HG03060 (cell line): Measurements from ENCODE around the gene ROR1.

Experiments
- ATAC-seq: cut with Tn5 transposase; IDR thresholded peaks from one replicate; pipeline ENCODE4 v1.9.1; 2021; ENCODE audit warnings: low read depth, moderate number of reproducible peaks; ENCODE audit not compliant: unreplicated experiment

Gene ROR1

DNA sequence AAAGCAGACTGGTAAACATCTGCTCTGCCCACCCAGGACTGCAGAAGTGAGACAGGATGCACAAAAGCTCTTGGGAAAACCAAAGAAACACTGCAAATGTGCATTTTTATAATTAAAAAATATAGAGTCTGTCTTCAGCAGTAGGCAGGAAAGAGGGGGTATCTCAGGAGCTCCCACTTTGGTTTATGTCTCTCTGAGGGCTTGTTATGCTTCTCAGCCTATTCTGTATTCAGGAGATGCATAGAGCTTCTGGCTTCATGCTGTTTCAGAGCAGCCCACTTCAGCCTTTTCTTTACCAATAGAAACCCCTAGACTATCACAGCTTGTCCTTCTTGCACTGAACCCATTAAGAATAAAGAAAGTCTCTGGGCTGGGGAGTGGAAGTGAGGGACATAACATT, 148.0 kb downstream of the ROR1 start:
- no peak for ATAC-seq

DNA sequence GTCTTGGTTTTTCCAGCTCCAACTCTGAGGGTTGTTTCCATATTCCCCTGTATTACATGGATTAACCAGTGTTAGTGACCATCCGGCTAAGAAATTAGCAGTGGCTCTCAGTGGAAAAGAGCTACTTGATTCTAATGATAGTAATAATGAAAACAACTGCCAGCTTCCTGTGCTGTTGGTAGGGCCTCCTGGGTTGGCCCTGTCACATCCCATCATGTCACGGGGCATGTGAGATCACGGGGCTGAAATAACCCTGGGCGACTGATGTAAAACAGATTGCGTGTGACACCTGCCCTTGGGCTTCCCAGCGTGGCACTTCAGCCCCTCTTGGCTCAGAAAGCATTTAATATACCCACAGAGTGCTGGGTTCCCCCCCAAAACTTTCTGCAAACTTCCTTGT, 149.0 kb downstream of the ROR1 start:
- ATAC-seq, result no peak

DNA sequence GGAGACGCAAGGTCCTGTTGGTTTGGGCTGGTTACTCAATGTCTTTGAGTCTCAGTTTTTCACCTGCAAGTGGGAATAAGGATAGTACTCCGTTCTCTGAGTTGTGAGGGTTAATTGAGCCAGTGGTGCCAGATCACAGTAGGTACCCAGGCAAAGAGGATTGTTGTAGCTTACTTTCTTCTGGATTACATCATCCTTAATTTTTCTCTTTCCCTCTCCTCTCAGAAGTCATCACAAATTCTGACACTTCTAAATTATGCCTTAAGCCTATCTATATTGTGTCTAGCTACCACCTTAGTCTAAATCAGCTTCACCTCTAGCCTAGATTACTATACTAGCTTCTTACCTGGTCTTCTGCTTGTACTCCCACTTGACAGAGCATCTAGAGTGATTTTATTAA, 149.5 kb downstream of the ROR1 start:
- no peak for ATAC-seq

DNA sequence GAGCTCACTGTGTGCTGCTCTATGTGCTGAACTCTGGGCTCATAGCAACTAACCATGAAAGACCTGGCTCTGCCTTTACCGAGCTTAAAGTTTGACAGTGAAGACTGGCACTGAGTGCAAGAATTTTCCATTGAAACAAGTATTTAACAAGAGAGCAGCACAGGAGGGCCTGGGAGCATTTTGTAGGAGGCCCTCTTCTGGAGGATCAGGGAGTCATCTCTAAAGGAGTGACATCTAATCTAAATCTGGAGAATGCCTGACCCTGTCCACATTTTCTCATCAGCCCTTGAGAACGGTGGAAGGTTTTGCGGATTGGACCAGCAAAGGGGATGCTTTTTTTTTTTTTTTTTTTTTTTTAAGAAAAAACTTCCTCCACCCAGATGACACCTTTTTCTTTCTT, 150.8 kb downstream of the ROR1 start:
- no peak for ATAC-seq

DNA sequence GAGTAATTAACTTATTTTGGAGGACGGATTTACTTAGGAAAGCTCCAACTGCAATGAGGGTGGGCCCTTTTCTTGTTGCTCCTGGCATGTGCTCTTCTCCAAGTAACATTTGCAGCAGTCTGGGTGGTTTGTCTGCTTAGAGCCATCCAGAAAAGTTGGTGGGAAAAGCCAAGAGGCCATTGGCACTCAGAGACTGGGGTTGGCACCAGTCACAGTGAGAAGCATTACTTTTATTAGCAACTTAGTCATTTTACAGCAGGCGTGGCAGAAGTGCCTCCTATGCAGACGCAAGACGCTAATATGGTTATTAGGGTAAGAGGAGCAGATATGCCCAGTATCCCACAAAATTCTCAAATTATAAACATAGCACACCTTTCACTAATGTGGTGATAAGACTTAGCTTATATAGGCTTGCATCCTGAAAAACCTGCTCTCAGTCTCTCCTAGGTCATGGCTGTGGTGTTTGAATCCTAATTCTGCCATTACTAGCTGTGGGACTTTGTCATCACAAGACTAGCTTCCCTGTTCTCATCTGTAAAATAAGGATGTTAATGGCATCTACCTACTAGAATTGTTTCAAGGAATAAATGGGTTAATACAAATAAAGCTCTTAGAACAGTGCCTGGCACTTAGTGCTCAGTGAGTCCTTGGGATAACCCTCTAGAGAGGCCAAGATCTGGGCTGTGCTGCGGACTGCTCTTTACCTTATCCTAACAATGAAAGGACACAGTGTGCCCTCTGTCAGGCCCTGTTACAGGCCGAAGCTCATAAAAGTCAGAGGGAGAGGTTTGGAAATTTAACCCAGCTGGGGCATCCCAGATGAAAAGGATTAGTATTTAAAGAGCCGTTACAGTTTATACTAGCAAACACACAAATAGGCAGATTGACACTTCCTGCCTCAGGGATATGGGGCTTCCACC, 154.6 kb downstream of the ROR1 start:
- ATAC-seq, result no peak

DNA sequence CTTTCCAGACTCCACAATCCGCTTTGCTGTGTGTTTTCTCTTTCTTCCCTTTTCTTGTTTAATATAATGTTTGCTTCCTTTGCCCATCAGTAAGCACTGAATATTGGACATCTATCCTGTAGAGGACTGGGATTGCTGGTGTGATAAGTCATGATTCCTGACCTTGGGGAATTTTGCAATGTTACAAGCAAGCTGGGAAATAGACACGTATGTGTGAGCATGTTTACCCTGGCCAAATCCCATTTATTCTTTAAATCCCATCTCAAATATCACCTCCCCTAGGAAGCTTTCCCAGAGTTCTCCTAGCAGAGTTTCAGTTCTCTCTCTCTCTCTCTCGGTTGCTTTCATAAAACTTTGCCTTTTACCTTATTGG, 155.3 kb downstream of the ROR1 start:
- ATAC-seq, result no peak

DNA sequence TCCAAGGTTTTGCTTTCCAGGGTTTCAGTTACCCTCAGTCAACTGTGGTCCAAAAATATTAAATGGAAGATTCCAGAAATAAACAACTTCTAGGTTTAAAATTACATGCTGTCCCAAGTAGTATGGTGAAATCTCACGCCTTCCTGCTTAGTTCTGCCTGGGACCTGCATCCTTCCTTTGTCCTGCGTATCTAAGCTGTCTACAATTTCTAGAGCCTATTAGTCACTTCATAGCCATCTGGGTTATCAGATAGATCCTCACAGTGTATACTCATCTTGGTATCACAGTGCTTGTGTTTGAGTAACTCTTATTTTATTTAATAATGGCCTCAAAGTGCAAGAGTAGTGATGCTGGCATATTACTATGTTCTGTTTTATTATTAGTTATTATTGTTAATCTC, 157.7 kb downstream of the ROR1 start:
- ATAC-seq, result no peak

DNA sequence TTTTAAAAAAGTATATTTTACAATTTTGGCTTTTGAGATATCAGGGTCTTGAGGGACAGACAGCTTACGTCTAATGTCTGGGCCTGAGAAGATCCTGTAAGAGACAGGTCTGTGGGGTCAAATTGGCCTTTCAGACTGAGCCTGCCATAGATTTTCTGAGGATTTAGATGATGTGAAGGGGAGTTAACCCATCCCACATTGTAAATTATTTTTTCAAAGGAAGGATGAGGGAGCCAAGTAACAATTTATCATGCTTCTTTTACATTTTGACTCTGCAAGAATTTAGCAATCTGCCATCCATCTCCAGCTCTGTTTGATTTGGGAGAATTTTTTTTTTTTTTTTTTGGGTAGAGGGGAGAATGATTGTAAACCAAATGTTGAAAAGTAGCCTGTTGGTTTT, 160.9 kb downstream of the ROR1 start:
- no peak for ATAC-seq

DNA sequence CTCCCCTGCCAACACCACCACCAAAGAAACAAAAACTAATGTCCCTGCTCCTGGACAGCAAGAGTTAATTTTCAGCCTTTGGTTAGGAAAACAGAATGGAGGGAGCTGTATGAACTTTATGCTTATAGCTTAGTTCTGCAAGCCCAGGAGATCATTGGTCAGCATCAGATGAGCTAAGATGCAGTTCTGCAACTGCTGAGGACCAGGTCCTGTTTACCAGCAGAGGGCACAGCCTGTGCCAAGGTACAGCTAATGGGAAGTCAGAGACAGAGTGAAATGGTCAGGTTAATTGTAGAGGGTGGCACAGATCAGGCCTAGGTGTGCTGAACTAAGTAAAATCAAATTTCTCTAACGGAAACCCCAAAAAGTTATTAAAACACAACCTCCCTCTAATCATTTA, 161.3 kb downstream of the ROR1 start:
- no peak for ATAC-seq

DNA sequence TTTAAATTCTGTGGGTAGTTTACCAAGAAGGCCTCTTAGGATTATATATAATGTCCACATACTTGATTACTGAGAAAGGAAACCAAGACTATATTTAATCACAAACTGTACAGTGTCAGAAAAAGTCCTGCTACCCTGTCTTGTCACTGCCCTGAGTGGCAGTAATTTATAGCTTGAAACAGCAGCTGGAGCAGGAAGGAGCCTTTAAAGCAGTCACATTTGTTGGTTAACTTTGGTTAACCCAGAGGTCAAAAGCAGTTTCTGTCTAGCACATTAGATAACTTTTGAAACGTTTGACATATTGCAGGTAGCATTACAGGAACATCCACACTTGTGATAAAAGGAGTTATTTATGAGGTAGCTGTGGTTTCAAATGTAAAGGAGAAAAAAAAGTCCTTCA, 161.7 kb downstream of the ROR1 start:
- no peak for ATAC-seq

DNA sequence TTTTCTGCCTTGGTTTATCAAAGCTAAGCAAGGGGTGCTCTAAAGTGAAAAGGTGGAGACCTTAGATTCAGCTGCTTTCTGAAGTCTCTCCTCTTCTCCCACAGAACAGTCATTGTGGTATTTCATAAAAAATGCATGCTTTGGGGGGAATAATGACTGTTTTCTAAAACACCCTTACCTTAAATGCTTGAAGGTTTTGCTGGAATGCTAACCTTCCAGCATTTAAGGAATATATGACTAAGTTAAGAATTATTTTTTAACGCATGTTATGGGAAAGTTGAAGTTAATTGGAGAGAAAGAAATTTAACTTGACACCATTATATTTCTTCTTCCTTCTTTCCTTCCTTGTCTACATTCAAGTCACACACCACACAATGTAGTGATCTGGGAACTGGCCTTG, 162.5 kb downstream of the ROR1 start:
- no peak for ATAC-seq

DNA sequence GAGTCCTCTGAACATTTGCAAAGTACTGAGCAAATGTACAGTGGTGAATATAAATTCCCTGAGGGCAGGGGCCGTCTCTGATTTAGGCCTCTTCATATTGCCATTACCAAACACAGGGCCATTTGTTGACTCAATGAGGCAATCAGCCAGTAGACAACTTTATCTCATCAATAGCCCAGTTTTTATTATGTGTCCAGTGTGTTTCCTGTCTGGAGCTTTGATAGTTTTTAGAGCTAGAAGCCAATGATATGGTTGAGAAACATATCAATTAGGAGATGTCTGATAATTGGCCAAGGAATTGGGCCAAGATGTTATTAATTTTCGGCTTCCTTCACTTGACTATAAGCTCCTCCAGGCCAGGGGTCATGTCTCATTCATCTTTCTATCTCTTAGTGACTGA, 163.0 kb downstream of the ROR1 start:
- no peak for ATAC-seq

DNA sequence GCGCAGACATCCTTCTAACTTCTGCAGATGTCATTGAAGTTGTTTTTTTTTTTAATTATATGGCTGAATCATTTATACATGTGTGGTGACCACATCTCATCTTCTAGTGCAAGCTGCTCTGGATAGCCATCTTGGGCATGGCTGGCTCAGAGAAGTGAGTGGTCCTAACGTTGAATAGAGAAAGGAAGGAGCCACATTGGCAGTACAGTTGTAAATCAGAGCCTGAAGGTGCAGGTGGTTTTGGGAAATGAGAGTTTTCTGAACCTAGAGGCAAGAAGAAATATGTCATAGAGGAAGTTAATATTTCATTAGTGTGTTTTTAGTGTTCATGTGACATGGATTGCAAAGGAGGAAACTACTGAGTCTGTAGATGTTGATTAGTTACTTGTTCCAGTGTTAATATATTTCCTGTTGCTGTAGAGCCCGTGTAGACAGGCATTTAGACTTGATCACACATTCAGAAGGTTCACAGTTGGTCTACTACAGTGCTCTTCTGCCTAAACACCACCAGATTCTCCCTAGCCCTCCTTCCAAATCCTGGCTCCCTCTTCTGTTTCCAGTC, 163.7 kb downstream of the ROR1 start:
- no peak for ATAC-seq

DNA sequence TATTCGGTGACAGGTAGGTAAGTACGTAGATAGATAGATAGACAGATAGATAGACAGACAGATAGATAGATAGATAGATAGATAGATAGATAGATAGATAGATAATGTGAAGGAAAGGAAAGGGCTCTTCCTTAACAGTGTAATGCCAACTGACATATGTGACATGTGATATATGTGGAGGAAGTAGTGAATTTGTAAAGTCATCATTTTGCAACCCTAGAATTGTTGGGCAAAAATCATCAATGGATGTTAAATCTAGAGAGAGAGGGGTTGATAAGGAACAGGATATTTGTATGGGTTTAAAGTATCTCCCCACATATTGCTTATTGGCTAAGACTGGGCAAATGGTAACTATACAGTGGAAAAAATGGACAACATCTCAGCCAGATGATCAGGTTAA, 166.6 kb downstream of the ROR1 start:
- ATAC-seq, result no peak

DNA sequence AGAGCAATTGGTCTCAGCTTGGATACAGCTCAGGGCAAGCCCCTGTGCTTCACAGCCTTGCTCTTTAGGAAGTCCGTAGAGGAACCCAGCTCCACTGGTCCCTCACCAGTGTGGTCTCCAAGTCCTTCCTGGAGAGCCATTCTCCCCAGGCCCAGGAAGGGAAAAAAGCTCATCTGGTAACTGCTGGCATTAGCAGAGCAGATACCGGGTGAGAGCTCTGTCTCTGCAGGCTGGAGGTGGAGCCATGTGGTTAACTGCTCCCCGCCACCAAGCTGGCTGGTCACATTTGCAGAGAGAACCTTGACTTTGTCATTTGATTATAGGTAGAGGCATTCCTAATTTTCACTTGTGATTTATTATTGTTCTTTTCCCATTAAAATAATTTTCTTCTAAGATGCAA, 169.6 kb downstream of the ROR1 start:
- ATAC-seq, result no peak

DNA sequence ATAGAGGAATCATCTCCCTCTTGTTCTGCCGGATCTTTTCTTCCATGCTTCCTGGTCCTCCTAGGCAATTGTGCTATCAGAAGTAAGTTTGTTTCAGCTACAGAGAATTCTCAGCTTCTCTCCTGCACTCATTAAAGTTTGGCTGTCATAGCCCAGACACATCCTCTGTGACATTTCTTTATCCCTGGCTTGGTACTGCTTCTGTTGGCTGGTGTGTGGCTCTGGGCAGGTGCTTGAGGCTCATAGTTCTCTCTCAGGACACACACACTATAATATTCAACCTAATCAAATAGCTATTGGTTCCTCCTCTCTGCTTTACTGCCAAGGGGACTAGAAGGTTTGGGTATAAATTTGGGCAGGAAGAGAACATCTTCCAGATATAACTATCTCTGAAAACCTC, 172.1 kb downstream of the ROR1 start:
- no peak for ATAC-seq

DNA sequence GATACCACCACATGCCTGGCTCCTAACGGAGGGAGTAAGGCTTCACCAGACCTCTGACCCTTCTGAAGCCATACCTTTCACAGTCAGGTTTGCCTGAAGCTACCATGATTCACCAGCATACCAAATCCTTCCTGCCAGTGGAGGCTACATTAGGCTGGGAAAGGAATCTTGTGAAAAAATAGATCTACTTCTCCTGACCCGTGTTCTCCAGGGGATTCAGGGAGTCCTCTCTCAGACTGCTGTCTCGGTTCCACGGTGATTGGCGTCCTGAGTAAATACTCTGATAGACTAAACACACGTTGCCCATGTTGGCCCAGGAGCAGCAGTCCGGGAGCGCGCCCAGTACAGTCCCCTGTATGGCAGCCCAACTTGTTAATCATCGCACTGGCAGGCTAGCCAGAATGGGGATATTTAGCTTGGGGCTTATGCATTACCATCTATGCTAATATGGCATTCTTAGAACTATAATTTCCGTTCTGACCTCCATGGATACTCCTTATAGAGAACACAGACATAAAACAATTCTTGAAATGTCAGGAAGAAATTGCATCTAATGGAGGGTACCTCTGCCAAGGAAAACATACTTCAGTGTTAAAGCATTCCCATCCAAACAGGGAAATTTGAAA, 173.2 kb downstream of the ROR1 start:
- no peak for ATAC-seq

DNA sequence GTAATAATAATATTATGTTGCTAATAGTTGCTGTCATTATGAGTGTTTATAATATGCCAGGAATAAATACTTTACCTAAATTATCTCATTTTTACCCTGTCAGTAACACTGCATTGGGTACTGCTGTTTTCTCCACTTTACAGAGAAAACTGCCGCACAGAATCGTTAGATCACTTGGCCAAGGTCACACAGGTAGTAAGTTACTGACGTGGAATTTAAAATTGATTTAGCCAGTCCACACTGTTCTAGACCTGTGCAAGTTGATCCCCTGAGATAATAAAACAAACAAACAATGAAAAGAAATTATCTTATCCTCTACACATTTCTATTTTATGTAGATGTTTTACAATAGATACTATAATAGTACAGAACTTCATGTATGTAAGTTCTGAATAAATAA, 174.1 kb downstream of the ROR1 start:
- no peak for ATAC-seq

DNA sequence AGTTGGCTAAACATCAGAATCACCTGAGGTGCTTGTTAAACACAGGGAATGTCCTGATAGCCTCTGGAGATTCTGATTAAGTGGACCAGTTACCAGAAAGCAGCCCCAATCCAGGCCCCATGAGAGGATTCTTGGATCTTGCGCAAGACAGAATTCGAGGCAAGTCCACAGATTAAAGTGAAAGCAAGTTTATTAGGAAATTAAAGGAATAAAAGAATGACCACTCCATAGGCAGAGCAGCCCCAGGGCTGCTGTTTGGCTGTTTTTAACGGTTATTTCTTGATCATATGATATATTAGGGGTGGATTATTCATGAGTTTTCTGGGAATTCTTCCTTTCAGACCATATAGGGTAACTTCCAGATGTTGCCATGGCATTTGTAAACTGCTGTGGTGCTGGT, 176.2 kb downstream of the ROR1 start:
- ATAC-seq, result no peak

DNA sequence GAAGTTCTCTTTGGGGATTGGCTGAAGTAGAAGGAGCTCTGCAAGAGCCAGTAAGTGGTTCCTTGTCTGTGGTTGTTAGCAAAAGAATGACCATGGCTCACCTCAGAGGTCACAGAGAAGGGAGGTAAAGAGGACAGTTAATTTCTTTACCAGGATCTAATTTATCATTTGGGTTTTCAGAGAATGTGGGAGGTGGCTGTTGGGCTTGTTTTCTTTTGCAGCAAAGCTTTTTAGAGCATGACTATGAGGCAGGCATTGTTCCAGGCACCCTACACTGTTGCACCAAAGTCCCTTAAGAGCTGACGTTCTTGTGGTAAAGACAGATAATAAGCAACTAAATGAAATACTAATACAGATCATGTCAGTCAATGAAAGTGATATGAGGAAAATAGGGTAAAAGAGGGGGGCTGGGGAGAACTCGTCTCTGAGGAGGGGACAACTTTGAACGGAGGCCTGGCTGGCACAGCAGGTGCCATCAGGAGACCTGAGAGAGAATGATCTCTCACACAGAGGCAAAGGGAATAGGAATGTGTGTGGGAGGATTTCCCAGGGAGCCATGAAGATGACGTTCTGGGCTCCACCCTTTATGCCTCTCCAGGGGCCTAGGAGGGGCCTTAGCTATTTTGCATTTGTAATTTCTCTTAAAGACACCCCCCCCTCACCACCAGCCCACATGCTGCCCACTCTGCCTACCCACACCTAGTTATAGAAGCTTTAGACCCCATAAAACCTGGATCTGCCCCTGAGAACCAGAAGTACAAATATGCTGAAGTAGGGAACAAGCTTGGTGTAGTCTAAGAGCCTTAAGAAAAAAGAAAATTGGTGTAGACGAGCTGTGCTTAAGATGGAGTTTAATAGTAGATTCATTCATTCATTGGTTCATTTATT, 177.5 kb downstream of the ROR1 start:
- no peak for ATAC-seq

DNA sequence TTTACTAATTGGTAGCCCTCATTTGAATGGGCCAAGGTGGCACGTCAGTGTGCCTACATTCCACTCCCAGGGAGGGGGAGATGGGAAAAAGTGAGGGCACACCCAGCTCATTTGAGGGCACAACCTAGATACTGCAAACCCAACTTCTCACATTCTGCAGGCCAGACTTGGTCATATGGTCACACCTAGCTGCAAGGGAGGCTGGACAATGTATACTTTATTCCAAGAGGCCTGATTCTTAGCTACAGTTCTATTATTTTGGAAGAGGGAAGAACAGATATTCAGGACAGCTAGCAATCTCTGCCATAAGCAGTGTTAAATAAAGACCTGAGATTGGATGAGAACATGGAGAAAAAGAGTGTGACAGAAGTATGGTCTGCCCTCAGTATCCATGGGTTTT, 180.4 kb downstream of the ROR1 start:
- no peak for ATAC-seq
